ENCODE measurements around the gene TMEM63C. TPM values are rescaled to one million over a fixed set of nuclear protein-coding genes. Genes with fewer than 3 reads are reported as not detected.

TMEM63C gene
- total and polyA plus RNA-seq, 2 donors (not counting 1 experiment from before 2014, with no cell fraction given), result 0.63 to 3.2 TPM

- intact Hi-C loops (cut with micrococcal nuclease), result no loop called here
- Mint-ChIP-seq H3K27ac (no peak overlapping the region), H3K4me1 (no peaks in the 10 kb centered on the region), H3K9me3 (ENCODE audit: insufficient read depth) (no peaks in the 10 kb centered on the region), H3K27me3 (no peaks in the 10 kb centered on the region), H3K4me3 (no peak overlapping the region)
- H3K27ac ChIP-seq (ENCODE audit: low read length in 2 of 2), result no peak overlapping the region
- no peak overlapping the region for H3K4me3 ChIP-seq (ENCODE audit: control extremely low read depth in 1 of 5, extremely low read depth in 1 of 5, insufficient read depth in 1 of 5, low read depth in 2 of 5, low read length in 4 of 5)
- peaks cover 0 to 8% of the 10 kb centered on the region in 2 experiments for H3K36me3 ChIP-seq (replicated peaks in 1 of 2; ENCODE audit: control extremely low read depth in 1 of 2, control insufficient read depth in 1 of 2, extremely low read depth in 1 of 2, insufficient read depth in 2 of 2, low read length in 1 of 2)
- no peaks in the 10 kb centered on the region for H4K20me1 ChIP-seq (ENCODE audit: control insufficient read depth, insufficient read depth, low read length, poor library complexity, severe bottlenecking)
- TF ChIP-seq CTCF (IDR thresholded peaks at IDR 0.05) (no peak), EZH2 (IDR thresholded peaks at IDR 0.05; ENCODE audit: borderline replicate concordance, insufficient read depth, low read depth, low read length, poor library complexity, severe bottlenecking) (no peak)
- DNase-seq (no peak), ATAC-seq (ENCODE audit: low read depth) (no peak)
- H3K4me2 ChIP-seq (replicated peaks; ENCODE audit: low read depth, low read length, poor library complexity, severe bottlenecking), result no peak overlapping the region
- ChIA-PET POLR2A (no interaction called here), CTCF (interaction anchor here (1.1 to 2.0 kb wide), 2 partner anchors 10 to 25 kb away, joined by 3 to 9 read pairs; no protein-coding TSS in a partner anchor)
- H3K79me2 ChIP-seq (ENCODE audit: control insufficient read depth, insufficient read depth, low read length), result no peaks in the 10 kb centered on the region
- 100% methylated on average over 3 of the region's 4 CpGs for WGBS (ENCODE audit: insufficient coverage)
- H3K27me3 ChIP-seq (replicated peaks in 1 of 4; ENCODE audit: control extremely low read depth in 1 of 4, control insufficient read depth in 3 of 4, insufficient read depth in 4 of 4, low read length in 3 of 4), result no peaks in the 10 kb centered on the region
- no peak overlapping the region for H2AFZ ChIP-seq (ENCODE audit: insufficient read depth, low read depth, low read length, poor library complexity, severe bottlenecking)
- H3K9me3 ChIP-seq (ENCODE audit: control extremely low read depth in 1 of 3, control insufficient read depth in 2 of 3, insufficient read depth in 1 of 3, low read length in 2 of 3), result peaks cover 0 to 3% (median 0%) of the 10 kb centered on the region in 3 donors
- no peak overlapping the region for H3K9ac ChIP-seq (ENCODE audit: low read length)
- H3K4me1 ChIP-seq (ENCODE audit: control insufficient read depth in 2 of 2, insufficient read depth in 2 of 2, low read length in 2 of 2), result no peaks in the 10 kb centered on the region
These were observed 109.1 kb downstream of the TMEM63C start for GRCh38 chr14:77290705-77291104.

GRCh38 chr14:77296155-77296554 lies 114.6 kb downstream of the TMEM63C start:
- over 99% methylated on average over 11 of the region's 13 CpGs for WGBS (ENCODE audit: insufficient coverage)
- no peaks in the 10 kb centered on the region for H3K79me2 ChIP-seq (ENCODE audit: control insufficient read depth, insufficient read depth, low read length)
- H3K4me2 ChIP-seq (replicated peaks; ENCODE audit: low read depth, low read length, poor library complexity, severe bottlenecking), result no peak overlapping the region
- ChIA-PET CTCF (no interaction called here), POLR2A (no interaction called here)
- no peak overlapping the region for H3K4me3 ChIP-seq (ENCODE audit: control extremely low read depth in 1 of 5, extremely low read depth in 1 of 5, insufficient read depth in 1 of 5, low read depth in 2 of 5, low read length in 4 of 5)
- H3K9me3 Mint-ChIP-seq (ENCODE audit: insufficient read depth), result no peaks in the 10 kb centered on the region
- H4K20me1 ChIP-seq (ENCODE audit: control insufficient read depth, insufficient read depth, low read length, poor library complexity, severe bottlenecking), result no peaks in the 10 kb centered on the region
- no peak overlapping the region for H3K9ac ChIP-seq (ENCODE audit: low read length)
- intact Hi-C loops (cut with micrococcal nuclease), result no loop called here
- no peaks in the 10 kb centered on the region for H3K27me3 ChIP-seq (replicated peaks in 1 of 4; ENCODE audit: control extremely low read depth in 1 of 4, control insufficient read depth in 3 of 4, insufficient read depth in 4 of 4, low read length in 3 of 4)
- peaks cover 0 to 3% (median 0%) of the 10 kb centered on the region in 3 donors for H3K9me3 ChIP-seq (ENCODE audit: control extremely low read depth in 1 of 3, control insufficient read depth in 2 of 3, insufficient read depth in 1 of 3, low read length in 2 of 3)
- DNase-seq (no peak), ATAC-seq (ENCODE audit: low read depth) (no peak)
- TF ChIP-seq CTCF (IDR thresholded peaks at IDR 0.05) (no peak), EZH2 (IDR thresholded peaks at IDR 0.05; ENCODE audit: borderline replicate concordance, insufficient read depth, low read depth, low read length, poor library complexity, severe bottlenecking) (no peak)
- H3K27ac ChIP-seq (ENCODE audit: low read length in 2 of 2), result no peak overlapping the region
- peaks cover 0 to 5% of the 10 kb centered on the region in 2 experiments for H3K36me3 ChIP-seq (replicated peaks in 1 of 2; ENCODE audit: control extremely low read depth in 1 of 2, control insufficient read depth in 1 of 2, extremely low read depth in 1 of 2, insufficient read depth in 2 of 2, low read length in 1 of 2)
- no peak overlapping the region for H2AFZ ChIP-seq (ENCODE audit: insufficient read depth, low read depth, low read length, poor library complexity, severe bottlenecking)
- H3K27me3 Mint-ChIP-seq, result no peaks in the 10 kb centered on the region
- no peak overlapping the region for H3K4me3 Mint-ChIP-seq
- no peak overlapping the region for H3K27ac Mint-ChIP-seq
- H3K4me1 Mint-ChIP-seq, result no peaks in the 10 kb centered on the region
- H3K4me1 ChIP-seq (ENCODE audit: control insufficient read depth in 2 of 2, insufficient read depth in 2 of 2, low read length in 2 of 2), result no peaks in the 10 kb centered on the region
